Measurements from ENCODE around the gene CLINT1.

The CLINT1 gene

GRCh38 chr5:157748760-157749461 lies 110.0 kb downstream of the CLINT1 start:
- no peak for DNase-seq

DNA sequence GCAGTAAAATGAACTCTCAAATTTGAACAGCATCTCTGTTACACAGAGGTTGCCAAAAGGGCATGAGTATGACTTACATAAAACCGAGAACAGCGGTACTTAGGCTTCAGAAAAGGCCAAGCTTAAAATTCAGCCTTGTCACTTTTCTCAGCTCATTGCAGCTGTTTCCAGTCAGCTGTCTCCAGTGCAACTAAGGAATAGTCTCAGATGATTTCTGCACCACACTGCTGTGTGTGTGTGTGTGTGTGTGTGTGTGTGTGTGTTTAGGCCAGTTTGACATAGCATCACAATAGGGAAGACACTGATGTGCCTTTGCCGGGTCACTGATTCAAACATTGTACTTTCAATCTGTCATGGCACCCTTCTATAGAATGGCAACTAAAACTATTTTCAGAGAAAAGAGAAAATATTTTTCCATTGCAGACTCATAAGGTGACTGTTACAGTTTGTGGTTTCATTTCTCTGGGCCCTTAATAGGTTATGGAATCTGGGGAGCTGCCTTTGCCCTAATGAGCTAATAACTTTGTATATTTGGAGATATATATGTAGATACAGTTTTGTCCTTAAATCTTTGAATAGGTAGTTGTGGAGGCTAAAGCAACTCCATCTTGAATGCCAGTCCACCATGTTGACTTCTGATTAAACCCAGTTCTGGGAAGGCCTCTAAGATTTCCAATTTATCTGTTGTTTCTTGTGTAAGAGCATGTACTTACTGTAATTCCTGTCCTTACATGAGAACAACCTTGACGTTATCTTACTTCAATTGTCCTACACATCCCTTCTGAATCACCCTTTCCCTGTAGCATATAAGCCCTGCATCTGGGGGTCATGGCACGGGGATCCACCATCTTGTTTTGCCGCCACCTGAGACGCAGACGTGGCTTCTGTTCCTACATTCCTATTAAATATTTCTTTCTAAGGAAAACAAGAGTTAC lies 110.9 kb downstream of the CLINT1 start:
- no peak for DNase-seq

GRCh38 chr5:157747173-157747740 lies 111.7 kb downstream of the CLINT1 start:
- DNase-seq: no peak

GRCh38 chr5:157745041-157745456 lies 113.9 kb downstream of the CLINT1 start:
- DNase-seq: no peak

- no peak for DNase-seq
Measured at GRCh38 chr5:157744051-157745011, 114.6 kb downstream of the CLINT1 start.

GRCh38 chr5:157743163-157744050 lies 115.5 kb downstream of the CLINT1 start, which contains the start of gene LSM11:
TSS of gene LSM11 (plus strand) at chr5:157743712. CDS start at chr5:157743751, 39 bp downstream.
- DNase-seq: peak; percentile 92

GRCh38 chr5:157741131-157741530 lies 117.8 kb downstream of the CLINT1 start:
- DNase-seq: no peak

DNA sequence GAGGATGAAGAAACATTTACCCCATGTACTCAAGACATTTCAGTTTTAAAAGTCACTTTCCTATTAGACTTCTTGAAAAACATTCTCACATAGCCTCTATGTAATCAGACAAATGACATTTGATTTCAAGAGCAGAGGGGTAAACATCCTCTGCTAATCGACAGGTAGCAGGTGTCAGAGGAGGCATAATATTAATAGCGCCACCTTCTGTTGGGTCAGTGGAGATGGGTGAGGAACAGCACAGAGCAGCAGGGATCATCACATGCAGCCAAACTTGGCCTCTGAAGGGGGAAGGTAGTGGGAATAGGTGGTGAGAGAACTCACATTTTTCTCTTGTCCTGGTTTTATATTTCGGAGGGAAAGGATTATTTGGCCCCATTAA lies 118.7 kb downstream of the CLINT1 start:
- DNase-seq: peak; percentile 56

DNA sequence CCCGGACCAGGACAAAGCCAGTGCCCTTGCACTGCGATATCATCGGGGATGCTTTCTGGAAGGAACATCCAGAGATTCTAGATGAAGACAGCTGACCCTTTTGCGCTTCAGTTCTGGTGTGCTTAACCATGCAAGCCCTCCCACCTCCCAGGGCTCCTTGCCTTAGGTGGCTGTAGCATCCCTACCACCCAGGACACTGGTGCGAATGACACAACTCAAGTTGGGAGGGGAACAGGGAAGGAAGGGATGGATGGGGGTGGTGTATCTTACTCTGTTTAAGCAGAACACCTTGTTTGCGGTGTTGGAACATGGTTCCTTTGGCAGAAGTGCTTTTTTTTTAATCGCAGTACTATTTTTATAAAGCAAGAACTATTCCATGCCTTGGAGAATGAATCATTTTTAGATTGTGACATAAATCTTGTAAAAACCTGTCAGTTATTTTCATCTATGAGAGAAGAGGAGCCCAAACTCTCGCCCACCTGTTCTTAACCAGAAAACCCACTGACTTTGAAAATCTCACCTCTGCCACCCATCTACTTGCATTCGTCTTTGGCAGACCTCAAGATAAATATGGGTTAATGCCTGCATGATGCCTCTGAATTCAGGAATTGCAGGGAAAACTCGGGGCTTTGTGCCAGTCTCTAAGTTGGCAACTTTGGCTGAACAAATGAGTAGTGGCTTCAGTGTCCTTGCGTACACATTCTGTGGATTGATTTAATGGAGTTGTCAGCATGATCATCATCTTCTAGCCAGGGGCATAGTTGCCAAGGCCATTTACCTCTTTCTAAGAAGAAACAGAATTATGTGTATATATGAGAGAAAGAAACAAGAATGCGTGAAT lies 119.3 kb downstream of the CLINT1 start:
- no peak for DNase-seq

- no peak for DNase-seq
Measured at GRCh38 chr5:157735991-157736390, 123.0 kb downstream of the CLINT1 start.

All from CD4-positive, alpha-beta T cell treated with Interleukin-10 for 1 hour (primary cell).